SU-DHL-6 (cell line): ENCODE data around the gene FGA.

Experiments
- H2AFZ ChIP-seq: fragments of 200-600 bp; sonication (generic); 2 replicates; pipeline ENCODE4 v1.6.1; 2014; ENCODE audit warnings: low read depth, mild to moderate bottlenecking, moderate library complexity, mixed read lengths, antibody characterized with exemption, low read length; ENCODE audit not compliant: severe bottlenecking
- H3F3A ChIP-seq: fragments of 200-600 bp; shearing (Covaris generic); 2 replicates; pipeline ENCODE4 v1.6.0; 2016; ENCODE audit warnings: antibody characterized with exemption, mild to moderate bottlenecking; ENCODE audit not compliant: insufficient read depth
- H3K27ac ChIP-seq: fragments of 200-600 bp; sonication (generic); 2 replicates; pipeline ENCODE4 v1.5.1; 2016; ENCODE audit warnings: low read depth, mild to moderate bottlenecking, low read length, moderate library complexity, mixed read lengths
- H3K27me3 ChIP-seq: fragments of 200-600 bp; sonication (generic), shearing (Covaris generic); 2 replicates; pipeline ENCODE4 v1.6.0; 2014; ENCODE audit warnings: mild to moderate bottlenecking, low read length
- H3K36me3 ChIP-seq: fragments of 200-600 bp; sonication (generic); 2 replicates; pipeline ENCODE4 v1.6.1; 2014; ENCODE audit warnings: mild to moderate bottlenecking, low read length, mixed read lengths
- H3K4me2 ChIP-seq: fragments of 300-600, 200-600 bp; shearing (Covaris generic), sonication (generic); 2 replicates; pipeline ENCODE4 v1.6.0; 2014; ENCODE audit warnings: low read length, low read depth, mild to moderate bottlenecking; ENCODE audit not compliant: poor library complexity, severe bottlenecking
- H3K4me3 ChIP-seq: fragments of 200-600 bp; sonication (generic); 2 replicates; pipeline ENCODE4 v1.5.1; 2014; ENCODE audit warnings: antibody characterized with exemption, low read length, mild to moderate bottlenecking, mixed read lengths; ENCODE audit not compliant: insufficient read depth, poor library complexity, severe bottlenecking
- H3K79me2 ChIP-seq: fragments of 200-600 bp; sonication (generic); 2 replicates; pipeline ENCODE4 v1.6.1; 2014; ENCODE audit warnings: mild to moderate bottlenecking, low read length, moderate library complexity; ENCODE audit not compliant: insufficient read depth
- H3K9ac ChIP-seq: fragments of 200-600 bp; sonication (generic); 2 replicates; pipeline ENCODE4 v1.7.0; 2014; ENCODE audit warnings: mild to moderate bottlenecking, low read length
- H3K9me2 ChIP-seq: fragments of 200-600 bp; sonication (generic); replicated peaks from 2 replicates; pipeline ENCODE4 v1.6.1; 2014; ENCODE audit warnings: low read length; ENCODE audit not compliant: insufficient read depth
- H3K9me3 ChIP-seq: fragments of 200-600 bp; sonication (generic); 2 replicates; pipeline ENCODE4 v1.6.1; 2014; ENCODE audit warnings: low read length, mixed read lengths; ENCODE audit not compliant: insufficient read depth
- H4K20me1 ChIP-seq: fragments of 200-600 bp; sonication (generic); 2 replicates; pipeline ENCODE4 v1.6.1; 2014; ENCODE audit warnings: low read depth, mild to moderate bottlenecking, antibody characterized with exemption, low read length, moderate library complexity, mixed read lengths
- EZH2phosphoT487 ChIP-seq: fragments of 200-600 bp; sonication (generic), shearing (Covaris generic); conservative IDR thresholded peaks from 2 replicates; pipeline ENCODE4 v1.6.1; 2018; ENCODE audit warnings: mild to moderate bottlenecking, antibody characterized with exemption, low read length, moderate library complexity, mixed read lengths
- TF ChIP-seq, protein P1 (sequence below): fragments of 200-600 bp; sonication (generic); IDR thresholded peaks from one replicate; pipeline ENCODE4 v1.5.1; 2017; ENCODE audit warnings: antibody characterized with exemption, mild to moderate bottlenecking, low read length, moderate library complexity; ENCODE audit not compliant: insufficient read depth, poor library complexity, severe bottlenecking

The FGA gene

DNA sequence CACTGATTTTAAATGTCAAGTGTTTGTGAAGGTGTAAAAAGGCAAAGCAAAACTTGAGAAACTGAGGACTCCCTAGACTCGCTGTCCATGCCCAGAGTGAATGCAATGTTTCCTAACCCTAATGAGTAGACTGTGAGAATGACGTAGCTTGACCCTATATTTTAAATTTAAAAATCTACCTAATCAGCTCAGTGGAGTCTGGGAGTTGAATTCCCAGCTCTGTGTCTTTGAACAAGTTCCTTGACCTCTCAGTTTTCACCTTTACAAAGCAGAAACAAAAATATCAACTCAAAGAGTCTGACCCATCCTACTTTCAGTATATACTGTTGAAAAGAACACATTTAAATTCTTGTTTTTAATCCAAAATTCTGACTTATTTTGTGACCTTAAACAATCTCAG, 2.3 kb downstream of the FGA start:
- Histone ChIP-seq H3K27me3 (no peaks in the 10 kb centered on the region), H3K27ac (no peak overlapping the region), H3K9me3 (no peaks in the 10 kb centered on the region), H3K36me3 (no peaks in the 10 kb centered on the region), H3K4me3 (no peak overlapping the region), H3K79me2 (no peaks in the 10 kb centered on the region), H3K9ac (no peak overlapping the region), H3K4me2 (no peak overlapping the region), H2AFZ (no peak overlapping the region), H3F3A (no peaks in the 10 kb centered on the region), H3K9me2 (no peaks in the 10 kb centered on the region), H4K20me1 (no peaks in the 10 kb centered on the region)
- TF ChIP-seq EZH2phosphoT487: no peak
- TF ChIP-seq, protein P1, sequence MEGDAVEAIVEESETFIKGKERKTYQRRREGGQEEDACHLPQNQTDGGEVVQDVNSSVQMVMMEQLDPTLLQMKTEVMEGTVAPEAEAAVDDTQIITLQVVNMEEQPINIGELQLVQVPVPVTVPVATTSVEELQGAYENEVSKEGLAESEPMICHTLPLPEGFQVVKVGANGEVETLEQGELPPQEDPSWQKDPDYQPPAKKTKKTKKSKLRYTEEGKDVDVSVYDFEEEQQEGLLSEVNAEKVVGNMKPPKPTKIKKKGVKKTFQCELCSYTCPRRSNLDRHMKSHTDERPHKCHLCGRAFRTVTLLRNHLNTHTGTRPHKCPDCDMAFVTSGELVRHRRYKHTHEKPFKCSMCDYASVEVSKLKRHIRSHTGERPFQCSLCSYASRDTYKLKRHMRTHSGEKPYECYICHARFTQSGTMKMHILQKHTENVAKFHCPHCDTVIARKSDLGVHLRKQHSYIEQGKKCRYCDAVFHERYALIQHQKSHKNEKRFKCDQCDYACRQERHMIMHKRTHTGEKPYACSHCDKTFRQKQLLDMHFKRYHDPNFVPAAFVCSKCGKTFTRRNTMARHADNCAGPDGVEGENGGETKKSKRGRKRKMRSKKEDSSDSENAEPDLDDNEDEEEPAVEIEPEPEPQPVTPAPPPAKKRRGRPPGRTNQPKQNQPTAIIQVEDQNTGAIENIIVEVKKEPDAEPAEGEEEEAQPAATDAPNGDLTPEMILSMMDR: no peak

GRCh38 chr4:154586296-154587033, 4.1 kb downstream of the FGA start:
- H3K4me3 ChIP-seq: no peak overlapping the region
- no peaks in the 10 kb centered on the region for H3F3A ChIP-seq
- TF ChIP-seq EZH2phosphoT487: no peak
- TF ChIP-seq, protein P1: no peak
- H3K9ac ChIP-seq: no peak overlapping the region
- no peaks in the 10 kb centered on the region for H4K20me1 ChIP-seq
- no peaks in the 10 kb centered on the region for H3K27me3 ChIP-seq
- H3K9me2 ChIP-seq: no peaks in the 10 kb centered on the region
- H3K4me2 ChIP-seq: no peak overlapping the region
- H2AFZ ChIP-seq: no peak overlapping the region
- H3K27ac ChIP-seq: no peak overlapping the region
- H3K36me3 ChIP-seq: no peaks in the 10 kb centered on the region
- H3K9me3 ChIP-seq: no peaks in the 10 kb centered on the region
- no peaks in the 10 kb centered on the region for H3K79me2 ChIP-seq

GRCh38 chr4:154585369-154586018, 5.0 kb downstream of the FGA start:
- H4K20me1 ChIP-seq: no peaks in the 10 kb centered on the region
- H2AFZ ChIP-seq: no peak overlapping the region
- no peaks in the 10 kb centered on the region for H3F3A ChIP-seq
- no peaks in the 10 kb centered on the region for H3K36me3 ChIP-seq
- H3K9me3 ChIP-seq: no peaks in the 10 kb centered on the region
- no peak overlapping the region for H3K4me3 ChIP-seq
- no peaks in the 10 kb centered on the region for H3K9me2 ChIP-seq
- no peak overlapping the region for H3K4me2 ChIP-seq
- H3K27ac ChIP-seq: no peak overlapping the region
- H3K9ac ChIP-seq: no peak overlapping the region
- TF ChIP-seq EZH2phosphoT487: no peak
- TF ChIP-seq, protein P1: no peak
- H3K79me2 ChIP-seq: no peaks in the 10 kb centered on the region
- no peaks in the 10 kb centered on the region for H3K27me3 ChIP-seq
